Measurements from ENCODE around the gene SLC52A1.
"Not testable (repeated sequence)": the region's sequence is repeated elsewhere in the genome, so short reads cannot be mapped to it uniquely, and the experiment has no call there.

DNA sequence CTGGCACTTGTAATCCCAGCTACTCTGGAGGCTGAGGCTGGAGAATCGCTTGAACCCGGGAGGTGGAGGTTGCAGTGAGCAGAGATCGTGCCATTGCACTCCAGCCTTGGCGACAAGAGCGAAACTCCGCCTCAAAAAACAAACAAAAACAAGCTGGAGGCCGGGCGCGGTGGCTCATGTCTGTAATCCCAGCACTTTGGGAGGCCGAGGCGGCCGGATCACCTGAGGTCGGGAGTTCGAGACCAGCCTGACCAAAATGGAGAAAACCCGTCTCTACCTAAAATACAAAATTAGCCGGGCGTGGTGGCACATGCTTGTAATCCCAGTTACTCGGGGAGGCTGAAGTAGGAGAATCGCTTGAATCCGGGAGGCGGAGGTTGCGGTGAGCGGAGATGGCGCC is 42.0 kb upstream of the SLC52A1 start:
- TF ChIP-seq ZFP37 (CRISPR knock-in tag; IDR thresholded peaks at IDR 0.05; ENCODE audit: borderline replicate concordance); ZNF577 (CRISPR knock-in tag; IDR thresholded peaks at IDR 0.05; ENCODE audit: borderline replicate concordance, low read depth); ZBTB38 (CRISPR knock-in tag; IDR thresholded peaks at IDR 0.05); POLR2G (IDR thresholded peaks at IDR 0.05; ENCODE audit: low read depth, low read length); NR3C1 (CRISPR knock-in tag; IDR thresholded peaks at IDR 0.05); KLF13 (CRISPR knock-in tag; IDR thresholded peaks at IDR 0.05): not testable (repeated sequence)

Measured in HepG2 (cell line).